Fibroblast of the conjunctiva (primary cell): Measurements from ENCODE around the gene TMEM91.
"Not testable (repeated sequence)": the region's sequence is repeated elsewhere in the genome, so short reads cannot be mapped to it uniquely, and the experiment has no call there.

ENCODE experiments used
- DNase-seq: peaks from one replicate; pipeline ENCODE4 v3.0.0-alpha.2; 2010; ENCODE audit warnings: low read depth

Gene TMEM91

GRCh38 chr19:41376241-41376997 lies at the start of gene TMEM91:
Gene TMEM91 (plus strand): TSS chr19:41376533. CDS start chr19:41378310, 1,777 bp downstream.
- DNase-seq = no peak

- DNase-seq = no peak
Measured at GRCh38 chr19:41327076-41327575, 49.2 kb upstream of the TMEM91 start.

- DNase-seq = no peak
Measured at GRCh38 chr19:41327576-41328156, 48.7 kb upstream of the TMEM91 start.

- DNase-seq = no peak
Measured at GRCh38 chr19:41328157-41328841, 48.0 kb upstream of the TMEM91 start.

- DNase-seq = no peak
Measured at GRCh38 chr19:41328842-41329225, 47.5 kb upstream of the TMEM91 start.

- DNase-seq = no peak
Measured at GRCh38 chr19:41330481-41330880, 45.9 kb upstream of the TMEM91 start.

- DNase-seq = no peak
Measured at GRCh38 chr19:41330946-41331678, 45.2 kb upstream of the TMEM91 start.

- no peak for DNase-seq
Measured at GRCh38 chr19:41332000-41332399, 44.3 kb upstream of the TMEM91 start.

- no peak for DNase-seq
Measured at GRCh38 chr19:41332468-41332867, 43.9 kb upstream of the TMEM91 start.

- DNase-seq = no peak
Measured at GRCh38 chr19:41334793-41335192, 41.5 kb upstream of the TMEM91 start.

GRCh38 chr19:41335467-41335866 lies 40.9 kb upstream of the TMEM91 start:
- no peak for DNase-seq

GRCh38 chr19:41339936-41340335 lies 36.4 kb upstream of the TMEM91 start:
- DNase-seq = no peak

- no peak for DNase-seq
Measured at GRCh38 chr19:41341669-41342490, 34.5 kb upstream of the TMEM91 start.

- no peak for DNase-seq
Measured at GRCh38 chr19:41344162-41344561, 32.2 kb upstream of the TMEM91 start.

GRCh38 chr19:41346916-41347315 lies 29.4 kb upstream of the TMEM91 start:
- not testable (repeated sequence) for DNase-seq

- DNase-seq = no peak
Measured at GRCh38 chr19:41350735-41351338, 25.5 kb upstream of the TMEM91 start.

- no peak for DNase-seq
Measured at GRCh38 chr19:41351339-41352245, 24.7 kb upstream of the TMEM91 start.

- DNase-seq = no peak
Measured at GRCh38 chr19:41352279-41352608, 24.1 kb upstream of the TMEM91 start.

GRCh38 chr19:41352609-41353465 lies 23.5 kb upstream of the TMEM91 start:
- no peak for DNase-seq
